ENCODE measurements around the gene MYL12A. TPM values are rescaled to one million over a fixed set of nuclear protein-coding genes. Genes with fewer than 3 reads are reported as not detected.

The MYL12A gene
- total and polyA plus RNA-seq, 2 of the 13 experiments (the other 11 are each of a cell fraction or from before 2014, with no cell fraction given): 261 to 277 TPM

DNA sequence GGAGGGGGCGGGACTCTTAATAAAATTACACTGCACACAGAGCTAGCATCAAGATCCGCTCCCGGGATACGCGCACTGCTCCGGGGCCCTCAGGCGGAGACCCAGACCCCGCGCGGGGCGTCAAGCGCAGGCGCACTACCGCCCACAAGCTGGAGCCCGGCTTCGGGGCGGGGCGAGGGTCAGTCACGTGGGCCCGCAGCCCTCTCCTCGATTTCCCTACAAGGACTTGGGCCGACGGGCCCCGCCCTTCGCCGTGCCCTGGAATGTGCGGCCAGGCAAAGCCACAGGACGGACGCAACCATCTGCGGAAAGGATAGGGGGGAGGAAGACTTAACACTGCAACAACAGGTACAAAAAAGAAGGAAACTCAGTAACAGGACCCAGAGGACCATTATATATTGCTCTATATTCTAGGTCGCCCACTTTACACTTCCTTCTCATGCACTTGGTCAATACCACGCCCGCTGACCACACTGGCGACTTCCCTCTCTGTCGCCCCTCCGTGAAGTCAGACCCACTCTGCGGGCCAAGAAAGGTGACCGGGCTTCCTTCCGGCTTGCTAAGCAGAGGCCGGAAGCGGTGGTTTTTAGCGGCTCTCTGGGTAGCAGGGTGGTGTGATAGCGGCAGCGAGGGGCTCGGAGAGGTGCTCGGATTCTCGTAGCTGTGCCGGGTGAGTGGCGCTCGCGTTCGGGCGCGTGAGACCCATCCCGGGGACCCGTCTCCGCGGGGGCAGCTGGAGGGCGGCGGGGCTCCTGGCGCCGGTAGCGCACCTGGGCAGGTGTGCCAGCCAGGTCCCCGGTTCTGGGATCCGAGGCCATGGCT lies at the start of gene MYL12A (continued):
- TF ChIP-seq, protein P1, sequence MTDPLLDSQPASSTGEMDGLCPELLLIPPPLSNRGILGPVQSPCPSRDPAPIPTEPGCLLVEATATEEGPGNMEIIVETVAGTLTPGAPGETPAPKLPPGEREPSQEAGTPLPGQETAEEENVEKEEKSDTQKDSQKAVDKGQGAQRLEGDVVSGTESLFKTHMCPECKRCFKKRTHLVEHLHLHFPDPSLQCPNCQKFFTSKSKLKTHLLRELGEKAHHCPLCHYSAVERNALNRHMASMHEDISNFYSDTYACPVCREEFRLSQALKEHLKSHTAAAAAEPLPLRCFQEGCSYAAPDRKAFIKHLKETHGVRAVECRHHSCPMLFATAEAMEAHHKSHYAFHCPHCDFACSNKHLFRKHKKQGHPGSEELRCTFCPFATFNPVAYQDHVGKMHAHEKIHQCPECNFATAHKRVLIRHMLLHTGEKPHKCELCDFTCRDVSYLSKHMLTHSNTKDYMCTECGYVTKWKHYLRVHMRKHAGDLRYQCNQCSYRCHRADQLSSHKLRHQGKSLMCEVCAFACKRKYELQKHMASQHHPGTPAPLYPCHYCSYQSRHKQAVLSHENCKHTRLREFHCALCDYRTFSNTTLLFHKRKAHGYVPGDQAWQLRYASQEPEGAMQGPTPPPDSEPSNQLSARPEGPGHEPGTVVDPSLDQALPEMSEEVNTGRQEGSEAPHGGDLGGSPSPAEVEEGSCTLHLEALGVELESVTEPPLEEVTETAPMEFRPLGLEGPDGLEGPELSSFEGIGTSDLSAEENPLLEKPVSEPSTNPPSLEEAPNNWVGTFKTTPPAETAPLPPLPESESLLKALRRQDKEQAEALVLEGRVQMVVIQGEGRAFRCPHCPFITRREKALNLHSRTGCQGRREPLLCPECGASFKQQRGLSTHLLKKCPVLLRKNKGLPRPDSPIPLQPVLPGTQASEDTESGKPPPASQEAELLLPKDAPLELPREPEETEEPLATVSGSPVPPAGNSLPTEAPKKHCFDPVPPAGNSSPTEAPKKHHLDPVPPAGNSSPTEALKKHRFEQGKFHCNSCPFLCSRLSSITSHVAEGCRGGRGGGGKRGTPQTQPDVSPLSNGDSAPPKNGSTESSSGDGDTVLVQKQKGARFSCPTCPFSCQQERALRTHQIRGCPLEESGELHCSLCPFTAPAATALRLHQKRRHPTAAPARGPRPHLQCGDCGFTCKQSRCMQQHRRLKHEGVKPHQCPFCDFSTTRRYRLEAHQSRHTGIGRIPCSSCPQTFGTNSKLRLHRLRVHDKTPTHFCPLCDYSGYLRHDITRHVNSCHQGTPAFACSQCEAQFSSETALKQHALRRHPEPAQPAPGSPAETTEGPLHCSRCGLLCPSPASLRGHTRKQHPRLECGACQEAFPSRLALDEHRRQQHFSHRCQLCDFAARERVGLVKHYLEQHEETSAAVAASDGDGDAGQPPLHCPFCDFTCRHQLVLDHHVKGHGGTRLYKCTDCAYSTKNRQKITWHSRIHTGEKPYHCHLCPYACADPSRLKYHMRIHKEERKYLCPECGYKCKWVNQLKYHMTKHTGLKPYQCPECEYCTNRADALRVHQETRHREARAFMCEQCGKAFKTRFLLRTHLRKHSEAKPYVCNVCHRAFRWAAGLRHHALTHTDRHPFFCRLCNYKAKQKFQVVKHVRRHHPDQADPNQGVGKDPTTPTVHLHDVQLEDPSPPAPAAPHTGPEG (CRISPR knock-in tag; IDR thresholded peaks at IDR 0.05): 0 out of 2 replicates have a peak, but pooled peaks have one; percentile 34
- TF ChIP-seq, protein P2, sequence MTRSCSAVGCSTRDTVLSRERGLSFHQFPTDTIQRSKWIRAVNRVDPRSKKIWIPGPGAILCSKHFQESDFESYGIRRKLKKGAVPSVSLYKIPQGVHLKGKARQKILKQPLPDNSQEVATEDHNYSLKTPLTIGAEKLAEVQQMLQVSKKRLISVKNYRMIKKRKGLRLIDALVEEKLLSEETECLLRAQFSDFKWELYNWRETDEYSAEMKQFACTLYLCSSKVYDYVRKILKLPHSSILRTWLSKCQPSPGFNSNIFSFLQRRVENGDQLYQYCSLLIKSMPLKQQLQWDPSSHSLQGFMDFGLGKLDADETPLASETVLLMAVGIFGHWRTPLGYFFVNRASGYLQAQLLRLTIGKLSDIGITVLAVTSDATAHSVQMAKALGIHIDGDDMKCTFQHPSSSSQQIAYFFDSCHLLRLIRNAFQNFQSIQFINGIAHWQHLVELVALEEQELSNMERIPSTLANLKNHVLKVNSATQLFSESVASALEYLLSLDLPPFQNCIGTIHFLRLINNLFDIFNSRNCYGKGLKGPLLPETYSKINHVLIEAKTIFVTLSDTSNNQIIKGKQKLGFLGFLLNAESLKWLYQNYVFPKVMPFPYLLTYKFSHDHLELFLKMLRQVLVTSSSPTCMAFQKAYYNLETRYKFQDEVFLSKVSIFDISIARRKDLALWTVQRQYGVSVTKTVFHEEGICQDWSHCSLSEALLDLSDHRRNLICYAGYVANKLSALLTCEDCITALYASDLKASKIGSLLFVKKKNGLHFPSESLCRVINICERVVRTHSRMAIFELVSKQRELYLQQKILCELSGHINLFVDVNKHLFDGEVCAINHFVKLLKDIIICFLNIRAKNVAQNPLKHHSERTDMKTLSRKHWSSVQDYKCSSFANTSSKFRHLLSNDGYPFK (CRISPR knock-in tag; IDR thresholded peaks at IDR 0.05; ENCODE audit: borderline replicate concordance): peak; percentile 64; the same call in 1 of the 2 replicates
- TF ChIP-seq NCOA5 (CRISPR knock-in tag; IDR thresholded peaks at IDR 0.05) (no peak), GATAD2A (CRISPR knock-in tag; IDR thresholded peaks at IDR 0.05) (peak; percentile 63), ZNF44 (CRISPR knock-in tag; IDR thresholded peaks at IDR 0.05) (no peak), RNF2 (conservative IDR thresholded peaks at IDR 0.05; ENCODE audit: low read depth) (no peak), KDM6A (CRISPR knock-in tag; IDR thresholded peaks at IDR 0.05; ENCODE audit: low read depth) (no peak), ZNF816 (CRISPR knock-in tag; IDR thresholded peaks at IDR 0.05; ENCODE audit: borderline replicate concordance) (no peak; the same call in 1 of the 2 replicates), SMAD9 (CRISPR knock-in tag; IDR thresholded peaks at IDR 0.05) (no peak), ATF7 (IDR thresholded peaks at IDR 0.05) (peak; percentile 89), ATF7 (CRISPR knock-in tag; IDR thresholded peaks at IDR 0.05) (no peak), ZNF292 (CRISPR knock-in tag; IDR thresholded peaks at IDR 0.05; ENCODE audit: borderline replicate concordance, low read depth) (no peak), ZNF335 (CRISPR knock-in tag; IDR thresholded peaks at IDR 0.05) (peak; percentile 38; the same call in 1 of the 2 replicates), ZNF777 (CRISPR knock-in tag; IDR thresholded peaks at IDR 0.05) (peak; percentile 14; the same call in 1 of the 2 replicates)
- TF ChIP-seq, protein P3, sequence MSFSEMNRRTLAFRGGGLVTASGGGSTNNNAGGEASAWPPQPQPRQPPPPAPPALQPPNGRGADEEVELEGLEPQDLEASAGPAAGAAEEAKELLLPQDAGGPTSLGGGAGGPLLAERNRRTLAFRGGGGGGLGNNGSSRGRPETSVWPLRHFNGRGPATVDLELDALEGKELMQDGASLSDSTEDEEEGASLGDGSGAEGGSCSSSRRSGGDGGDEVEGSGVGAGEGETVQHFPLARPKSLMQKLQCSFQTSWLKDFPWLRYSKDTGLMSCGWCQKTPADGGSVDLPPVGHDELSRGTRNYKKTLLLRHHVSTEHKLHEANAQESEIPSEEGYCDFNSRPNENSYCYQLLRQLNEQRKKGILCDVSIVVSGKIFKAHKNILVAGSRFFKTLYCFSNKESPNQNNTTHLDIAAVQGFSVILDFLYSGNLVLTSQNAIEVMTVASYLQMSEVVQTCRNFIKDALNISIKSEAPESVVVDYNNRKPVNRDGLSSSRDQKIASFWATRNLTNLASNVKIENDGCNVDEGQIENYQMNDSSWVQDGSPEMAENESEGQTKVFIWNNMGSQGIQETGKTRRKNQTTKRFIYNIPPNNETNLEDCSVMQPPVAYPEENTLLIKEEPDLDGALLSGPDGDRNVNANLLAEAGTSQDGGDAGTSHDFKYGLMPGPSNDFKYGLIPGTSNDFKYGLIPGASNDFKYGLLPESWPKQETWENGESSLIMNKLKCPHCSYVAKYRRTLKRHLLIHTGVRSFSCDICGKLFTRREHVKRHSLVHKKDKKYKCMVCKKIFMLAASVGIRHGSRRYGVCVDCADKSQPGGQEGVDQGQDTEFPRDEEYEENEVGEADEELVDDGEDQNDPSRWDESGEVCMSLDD (CRISPR knock-in tag; IDR thresholded peaks at IDR 0.05; ENCODE audit: borderline replicate concordance): no peak
- TF ChIP-seq, protein P4, sequence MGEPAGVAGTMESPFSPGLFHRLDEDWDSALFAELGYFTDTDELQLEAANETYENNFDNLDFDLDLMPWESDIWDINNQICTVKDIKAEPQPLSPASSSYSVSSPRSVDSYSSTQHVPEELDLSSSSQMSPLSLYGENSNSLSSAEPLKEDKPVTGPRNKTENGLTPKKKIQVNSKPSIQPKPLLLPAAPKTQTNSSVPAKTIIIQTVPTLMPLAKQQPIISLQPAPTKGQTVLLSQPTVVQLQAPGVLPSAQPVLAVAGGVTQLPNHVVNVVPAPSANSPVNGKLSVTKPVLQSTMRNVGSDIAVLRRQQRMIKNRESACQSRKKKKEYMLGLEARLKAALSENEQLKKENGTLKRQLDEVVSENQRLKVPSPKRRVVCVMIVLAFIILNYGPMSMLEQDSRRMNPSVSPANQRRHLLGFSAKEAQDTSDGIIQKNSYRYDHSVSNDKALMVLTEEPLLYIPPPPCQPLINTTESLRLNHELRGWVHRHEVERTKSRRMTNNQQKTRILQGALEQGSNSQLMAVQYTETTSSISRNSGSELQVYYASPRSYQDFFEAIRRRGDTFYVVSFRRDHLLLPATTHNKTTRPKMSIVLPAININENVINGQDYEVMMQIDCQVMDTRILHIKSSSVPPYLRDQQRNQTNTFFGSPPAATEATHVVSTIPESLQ (CRISPR knock-in tag; conservative IDR thresholded peaks at IDR 0.05): no peak
